NK-92 (cell line): ENCODE measurements around the gene CEBPG.

ENCODE experiments used
- DNase-seq: peaks from one replicate; lab custom pipeline; 2025; ENCODE audit not compliant: unreplicated experiment; lab: John Stamatoyannopoulos, UW

The CEBPG gene

GRCh38 chr19:33405553-33406461 lies 32.3 kb downstream of the CEBPG start:
- DNase-seq: no peak

- no peak for DNase-seq
Measured at GRCh38 chr19:33406521-33407139, 33.1 kb downstream of the CEBPG start.

- no peak for DNase-seq
Measured at GRCh38 chr19:33407140-33407551, 33.6 kb downstream of the CEBPG start.

GRCh38 chr19:33407716-33408115 lies 34.2 kb downstream of the CEBPG start:
- no peak for DNase-seq

GRCh38 chr19:33408116-33408515 lies 34.6 kb downstream of the CEBPG start:
- DNase-seq: no peak

GRCh38 chr19:33408538-33409434 lies 35.3 kb downstream of the CEBPG start:
- DNase-seq: no peak

- DNase-seq: no peak
Measured at GRCh38 chr19:33409906-33410685, 36.6 kb downstream of the CEBPG start.

- DNase-seq: no peak
Measured at GRCh38 chr19:33410915-33411401, 37.4 kb downstream of the CEBPG start.

- DNase-seq: no peak
Measured at GRCh38 chr19:33411621-33412180, 38.2 kb downstream of the CEBPG start.

GRCh38 chr19:33412601-33413425 lies 39.3 kb downstream of the CEBPG start:
- DNase-seq: no peak

- no peak for DNase-seq
Measured at GRCh38 chr19:33413426-33413725, 39.9 kb downstream of the CEBPG start.

GRCh38 chr19:33413868-33414666 lies 40.6 kb downstream of the CEBPG start:
- no peak for DNase-seq

GRCh38 chr19:33414667-33415605 lies 41.4 kb downstream of the CEBPG start:
- no peak for DNase-seq

- no peak for DNase-seq
Measured at GRCh38 chr19:33416307-33417215, 43.1 kb downstream of the CEBPG start.

GRCh38 chr19:33417751-33418150 lies 44.2 kb downstream of the CEBPG start:
- DNase-seq: no peak

- no peak for DNase-seq
Measured at GRCh38 chr19:33418461-33418860, 45.0 kb downstream of the CEBPG start.
